CD4-positive, alpha-beta T cell treated with Interleukin-15 for 4 hours (primary cell): ENCODE data around the gene PODXL2.
"Not testable (repeated sequence)": the region's sequence is repeated elsewhere in the genome, so short reads cannot be mapped to it uniquely, and the experiment has no call there.

Experiments used
- DNase-seq: peaks from one replicate; pipeline ENCODE4 v3.0.0-alpha.2; 2020; ENCODE audit warnings: low spot score

PODXL2 gene

DNA sequence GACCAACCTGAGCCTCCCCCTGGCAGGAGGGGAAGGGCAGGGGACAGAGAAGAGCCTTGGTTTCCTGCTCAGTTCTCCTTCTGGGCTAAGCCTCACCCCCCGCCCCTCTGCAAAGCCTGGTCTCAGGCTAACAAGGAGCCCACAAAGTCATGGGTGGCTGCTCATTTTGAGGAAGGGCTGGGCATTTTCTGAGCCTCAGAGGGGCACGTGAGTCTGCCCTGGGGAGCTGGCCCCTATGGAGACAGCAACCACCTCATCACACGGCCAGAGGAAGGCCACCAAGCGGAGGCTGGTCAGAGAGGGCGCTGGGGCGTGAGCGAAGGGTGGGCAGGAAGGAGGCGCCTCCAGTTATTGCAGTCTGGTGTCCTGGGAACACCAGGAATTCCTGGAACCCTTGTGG lies 62.5 kb downstream of the PODXL2 start:
- DNase-seq: no peak

GRCh38 chr3:127691974-127692373 lies 63.0 kb downstream of the PODXL2 start:
- no peak for DNase-seq

- no peak for DNase-seq
Measured at GRCh38 chr3:127692501-127693335, 63.7 kb downstream of the PODXL2 start.

GRCh38 chr3:127693336-127693843 lies 64.4 kb downstream of the PODXL2 start:
- DNase-seq: no peak

DNA sequence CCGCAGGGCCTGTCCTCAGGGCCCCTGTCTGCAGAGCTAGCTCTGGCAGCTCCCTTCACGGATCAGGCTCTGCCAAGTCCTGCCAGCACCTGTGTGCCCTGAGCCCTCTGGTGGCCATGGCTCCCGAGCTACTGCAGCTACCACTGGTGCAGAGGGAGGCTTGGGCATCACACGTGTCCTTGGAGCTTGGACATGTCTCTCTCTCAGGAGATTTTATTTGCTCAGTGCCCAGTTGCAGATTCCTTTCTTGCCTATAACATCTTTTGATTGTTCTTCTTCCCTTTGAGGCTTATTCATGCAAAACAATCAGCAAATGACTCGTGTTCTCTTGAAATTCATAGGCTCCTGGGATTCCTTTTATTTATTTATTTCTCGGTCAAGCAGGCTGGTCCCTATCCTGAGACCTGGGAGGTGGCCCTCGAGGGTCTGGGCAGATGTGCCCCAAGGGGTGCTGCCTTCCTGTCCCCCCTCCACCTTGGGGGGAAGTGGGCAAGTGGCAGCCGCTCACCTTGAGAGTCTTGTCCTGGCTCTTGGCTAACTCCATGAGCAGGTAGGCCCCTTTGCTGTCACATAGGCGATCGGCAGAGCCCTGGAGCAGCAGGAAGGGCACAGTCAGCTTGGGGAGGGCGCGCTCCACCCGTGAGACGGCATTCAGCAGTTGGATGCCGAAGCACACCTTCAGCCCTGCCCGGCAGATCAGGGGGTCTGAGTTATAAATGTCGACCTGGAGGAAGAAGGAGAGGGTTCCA lies 65.7 kb downstream of the PODXL2 start:
- peak; percentile 44 for DNase-seq

- peak; percentile 56 for DNase-seq
Measured at GRCh38 chr3:127697551-127698240, 68.7 kb downstream of the PODXL2 start.

DNA sequence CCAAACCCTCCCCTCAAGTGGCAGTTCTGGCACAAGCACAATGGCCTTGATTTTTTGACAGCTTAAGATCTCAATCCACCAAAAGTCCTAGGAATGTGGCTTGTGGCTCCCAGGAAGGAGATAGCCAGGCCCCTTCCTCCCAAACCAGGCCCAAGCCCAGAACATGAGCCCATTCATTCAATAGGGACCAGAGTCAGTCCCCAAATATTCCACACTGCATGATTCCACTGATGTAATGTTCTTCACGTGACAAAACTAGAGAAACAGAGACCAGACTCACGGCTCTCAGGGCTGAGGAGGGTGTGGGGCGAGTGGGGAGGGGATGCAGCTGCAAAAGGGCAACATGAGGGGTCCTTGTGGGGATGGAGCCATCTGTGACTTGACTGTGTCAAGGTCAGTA lies 69.3 kb downstream of the PODXL2 start:
- DNase-seq: no peak

- no peak for DNase-seq
Measured at GRCh38 chr3:127698691-127699415, 69.9 kb downstream of the PODXL2 start.

- DNase-seq: no peak
Measured at GRCh38 chr3:127699416-127700300, 70.7 kb downstream of the PODXL2 start.

DNA sequence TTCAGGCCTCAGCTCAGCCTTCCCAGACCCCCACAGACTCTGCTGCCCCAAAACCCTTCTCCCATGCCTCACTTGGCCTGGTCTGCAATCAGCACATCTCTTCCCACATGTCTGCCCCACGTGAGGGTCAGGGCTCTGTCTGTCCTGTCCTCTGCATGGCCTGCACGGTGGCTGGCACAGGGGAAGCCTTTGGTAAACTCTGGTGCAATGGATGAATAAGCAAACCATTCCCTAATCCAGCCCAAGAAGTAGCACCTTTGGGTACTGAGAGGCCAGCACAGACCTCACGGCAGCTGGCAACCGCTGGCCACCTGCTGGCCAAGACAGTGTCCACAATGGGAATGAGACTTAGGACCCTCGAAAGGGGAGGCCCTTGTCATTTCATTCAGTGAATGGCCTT lies 71.4 kb downstream of the PODXL2 start:
- DNase-seq: no peak

GRCh38 chr3:127701280-127701911 lies 72.4 kb downstream of the PODXL2 start:
- no peak for DNase-seq

DNA sequence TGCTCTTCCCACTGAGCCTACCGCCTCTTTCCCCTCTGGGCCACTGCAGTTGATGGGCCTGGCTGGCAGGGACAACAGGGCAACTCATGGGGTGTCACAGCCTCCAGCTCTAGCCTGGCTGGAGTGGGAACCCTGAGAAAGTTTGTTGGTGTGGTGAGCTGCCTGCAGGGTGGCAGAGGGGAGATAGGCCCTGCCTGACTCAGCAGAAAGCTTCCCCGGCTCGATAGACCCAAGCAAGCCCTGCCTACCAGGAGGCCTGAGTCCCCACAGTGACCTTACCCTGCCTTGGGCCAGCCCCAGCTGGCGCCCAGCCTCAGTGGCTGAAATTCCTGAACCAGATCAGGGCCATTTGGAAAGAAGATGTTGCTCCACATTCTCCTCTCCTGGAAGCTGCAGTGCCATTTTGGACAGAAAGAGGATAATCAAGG lies 73.2 kb downstream of the PODXL2 start:
- DNase-seq: no peak

DNA sequence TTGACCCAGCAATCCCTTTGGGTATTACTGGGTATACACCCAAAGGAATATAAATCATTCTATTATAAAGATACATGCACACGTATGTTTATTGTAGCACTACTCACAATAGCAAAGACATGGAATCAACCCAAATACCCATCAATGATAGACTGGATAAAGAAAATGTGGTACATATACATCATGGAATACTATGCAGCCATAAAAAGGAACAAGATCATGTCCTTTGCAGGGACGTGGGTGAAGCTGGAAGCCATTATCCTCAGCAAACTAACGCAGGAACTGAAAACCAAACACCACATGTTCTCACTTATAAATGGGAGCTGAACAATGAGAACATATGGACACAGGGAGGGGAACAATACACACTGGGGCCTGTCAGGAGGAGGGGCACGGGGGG lies 75.9 kb downstream of the PODXL2 start:
- DNase-seq: not testable (repeated sequence)

DNA sequence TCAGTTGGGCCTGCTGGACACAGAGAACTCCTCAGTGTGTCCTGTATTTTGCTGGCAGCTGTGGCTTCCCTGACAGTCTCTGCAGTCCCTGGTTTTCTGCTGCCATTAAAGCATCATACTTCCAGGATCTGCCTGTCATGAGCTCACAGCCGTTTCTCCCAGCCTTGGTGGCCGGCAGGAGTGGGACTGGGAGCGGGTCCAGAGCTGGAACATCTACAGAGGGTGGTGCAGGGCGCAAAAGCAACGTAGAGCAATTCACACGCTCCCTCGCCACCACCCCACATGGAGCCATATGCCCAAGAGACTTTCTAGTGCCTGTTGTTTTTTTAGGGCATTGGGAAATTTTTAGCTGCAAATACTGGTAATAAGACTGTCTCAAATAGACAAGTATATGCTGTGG lies 77.3 kb downstream of the PODXL2 start:
- no peak for DNase-seq

GRCh38 chr3:127706785-127707351 lies 77.9 kb downstream of the PODXL2 start:
- DNase-seq: no peak

GRCh38 chr3:127707851-127708411 lies 78.9 kb downstream of the PODXL2 start:
- no peak for DNase-seq

DNA sequence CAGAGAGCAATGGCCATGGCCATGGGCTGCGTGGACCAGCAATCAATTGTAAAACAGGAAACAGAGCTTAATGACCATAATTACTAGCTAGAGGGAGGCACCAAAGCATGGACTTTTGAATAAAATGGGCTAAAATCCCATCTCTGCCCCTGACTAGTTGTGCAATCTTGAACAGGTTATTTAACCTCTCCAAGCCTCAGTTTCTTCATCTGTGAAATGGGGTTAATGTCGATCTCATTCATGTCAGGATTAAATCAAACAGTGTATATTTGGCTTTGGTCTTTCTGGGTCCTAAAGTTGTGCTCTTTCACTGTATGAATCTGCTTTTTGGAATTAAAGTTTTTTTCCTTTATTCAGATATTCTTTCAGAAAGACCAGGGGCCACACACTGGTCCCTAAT lies 79.9 kb downstream of the PODXL2 start:
- no peak for DNase-seq

DNA sequence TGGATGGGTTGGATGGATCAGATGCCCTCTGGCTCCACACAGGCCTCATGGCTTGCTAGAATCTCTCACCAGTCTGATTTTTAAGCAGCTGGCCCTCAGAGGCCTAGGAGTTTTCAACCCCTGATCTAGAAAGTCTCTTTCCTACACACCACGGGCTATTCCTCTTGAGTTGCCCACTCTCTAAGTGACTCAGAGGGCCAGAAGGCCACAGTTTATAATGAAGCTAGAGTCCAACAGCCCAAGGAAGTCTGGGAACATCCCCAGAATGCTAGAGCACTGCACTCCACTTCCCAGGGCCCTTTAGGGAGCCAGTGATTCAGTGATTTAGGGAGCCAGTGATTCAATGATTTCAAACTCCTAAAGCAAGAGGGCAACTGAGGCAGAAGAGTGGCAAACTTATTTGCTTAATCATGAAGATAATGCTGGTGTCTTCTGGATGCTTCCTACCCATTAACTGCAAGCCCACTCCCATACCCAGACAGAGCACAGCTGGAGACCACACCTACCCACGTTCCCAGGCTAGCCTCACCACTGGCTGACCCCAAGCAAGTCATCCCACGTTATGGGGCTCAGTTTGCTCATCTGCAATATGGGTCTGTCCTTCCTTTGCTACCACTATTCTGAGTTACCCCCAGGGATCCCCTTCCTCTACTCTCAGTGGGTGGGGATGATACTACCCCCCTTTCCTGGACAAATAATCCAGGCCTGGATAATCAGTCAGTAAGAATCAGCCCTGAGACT lies 80.5 kb downstream of the PODXL2 start:
- DNase-seq: no peak
